ENCODE data around the gene MACROD2.

DNA sequence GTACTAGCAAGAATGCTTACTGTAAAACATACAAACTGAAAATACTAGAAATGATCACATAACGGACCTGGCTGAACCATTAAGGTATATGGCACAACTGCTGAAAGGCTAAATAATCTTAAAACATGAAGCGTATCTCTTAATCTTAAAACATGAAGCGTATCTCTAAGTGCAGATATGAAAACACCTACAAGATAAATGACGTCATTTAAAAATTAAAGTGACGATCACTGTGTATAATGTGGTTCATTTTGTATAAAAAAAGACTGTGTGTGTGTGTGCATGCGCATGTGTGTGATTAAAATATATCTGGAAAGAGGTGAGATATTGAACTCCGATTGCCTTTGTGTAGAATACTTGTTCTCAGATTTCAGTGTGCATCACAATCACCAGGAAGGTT is 1797.5 kb downstream of the MACROD2 start:
- TF ChIP-seq CTCF (IDR thresholded peaks at IDR 0.05) (no peak), POLR2AphosphoS5 (IDR thresholded peaks at IDR 0.05) (no peak), POLR2A (IDR thresholded peaks at IDR 0.05) (no peak), EP300 (IDR thresholded peaks at IDR 0.05) (no peak)

Measured in suprapubic skin (tissue), 4 donors.